HUES6 (cell line): ENCODE results near the gene MATR3.

Experiments used
- H3K27ac ChIP-seq: 2 replicates; pipeline ENCODE4 v1.7.0; 2013; ENCODE audit warnings: low read depth, mild to moderate bottlenecking, low read length, inconsistent platforms
- H3K27me3 ChIP-seq: 2 replicates; pipeline ENCODE4 v1.6.1; 2013; ENCODE audit warnings: low read length; ENCODE audit not compliant: control insufficient read depth, insufficient read depth
- H3K36me3 ChIP-seq: 2 replicates; pipeline ENCODE4 v1.6.1; 2013; ENCODE audit warnings: low read length; ENCODE audit not compliant: control insufficient read depth, insufficient read depth
- H3K4me1 ChIP-seq: 2 replicates; pipeline ENCODE4 v1.6.1; 2013; ENCODE audit warnings: low read length; ENCODE audit not compliant: control insufficient read depth, insufficient read depth
- H3K4me3 ChIP-seq: 2 replicates; pipeline ENCODE4 v1.5.1; 2013; ENCODE audit warnings: low read depth, low read length
- H3K9ac ChIP-seq: one replicate; pipeline ENCODE4 v1.6.1; 2013; ENCODE audit warnings: mild to moderate bottlenecking, low read length
- H3K9me3 ChIP-seq: 2 replicates; pipeline ENCODE4 v1.6.1; 2013; ENCODE audit warnings: low read depth, low read length; ENCODE audit not compliant: control insufficient read depth, insufficient read depth

MATR3 gene

GRCh38 chr5:139358064-139358463 lies 64.5 kb downstream of the MATR3 start:
- no peak overlapping the region for H3K9ac ChIP-seq
- peaks cover 22% of the 10 kb centered on the region for H3K36me3 ChIP-seq
- no peaks in the 10 kb centered on the region for H3K27me3 ChIP-seq
- no peak overlapping the region for H3K4me3 ChIP-seq
- no peaks in the 10 kb centered on the region for H3K4me1 ChIP-seq
- no peak overlapping the region for H3K27ac ChIP-seq
- H3K9me3 ChIP-seq = no peaks in the 10 kb centered on the region

- Histone ChIP-seq H3K4me3 (no peak overlapping the region), H3K27ac (no peak overlapping the region), H3K4me1 (no peaks in the 10 kb centered on the region), H3K27me3 (no peaks in the 10 kb centered on the region), H3K9ac (no peak overlapping the region), H3K36me3 (peaks cover 33% of the 10 kb centered on the region), H3K9me3 (no peaks in the 10 kb centered on the region)
Observed at GRCh38 chr5:139360384-139360783, 66.8 kb downstream of the MATR3 start.

DNA sequence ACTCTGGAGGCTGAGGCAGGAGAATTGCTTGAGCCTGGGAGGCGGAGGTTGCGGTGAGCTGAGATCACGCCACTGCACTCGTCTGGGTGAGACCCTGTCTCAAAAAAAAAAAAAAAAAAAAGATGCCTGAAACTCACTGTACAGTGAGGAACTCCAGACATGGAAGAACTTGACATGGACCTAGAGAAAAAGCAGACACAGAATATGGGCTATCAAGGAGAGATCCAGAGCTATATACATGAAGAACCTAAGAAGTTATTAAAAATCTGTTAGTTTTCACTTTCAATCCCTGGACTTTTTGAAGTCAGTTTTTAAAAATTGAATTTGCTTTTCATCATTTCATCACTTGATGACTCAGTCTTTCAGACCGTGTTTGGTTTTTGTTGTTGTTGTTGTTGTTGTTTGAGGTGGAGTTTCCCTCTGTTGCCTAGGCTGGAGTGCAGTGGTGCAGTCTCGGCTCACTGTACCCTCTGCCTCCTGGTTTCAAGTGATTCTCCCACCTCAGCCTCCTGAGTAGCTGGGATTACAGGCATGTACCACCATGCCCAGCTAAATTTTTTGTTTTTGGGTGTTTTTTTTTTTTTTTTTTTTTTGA lies 68.4 kb downstream of the MATR3 start:
- H3K36me3 ChIP-seq = peaks cover 48% of the 10 kb centered on the region
- H3K9me3 ChIP-seq = no peaks in the 10 kb centered on the region
- H3K27ac ChIP-seq = no peak overlapping the region
- no peaks in the 10 kb centered on the region for H3K27me3 ChIP-seq
- no peak overlapping the region for H3K9ac ChIP-seq
- H3K4me1 ChIP-seq = no peaks in the 10 kb centered on the region
- no peak overlapping the region for H3K4me3 ChIP-seq

GRCh38 chr5:139363937-139364336 lies 70.4 kb downstream of the MATR3 start:
- no peaks in the 10 kb centered on the region for H3K9me3 ChIP-seq
- no peak overlapping the region for H3K4me3 ChIP-seq
- peaks cover 54% of the 10 kb centered on the region for H3K36me3 ChIP-seq
- H3K9ac ChIP-seq = no peak overlapping the region
- H3K27me3 ChIP-seq = no peaks in the 10 kb centered on the region
- no peak overlapping the region for H3K27ac ChIP-seq
- H3K4me1 ChIP-seq = no peaks in the 10 kb centered on the region

- H3K4me3 ChIP-seq = no peak overlapping the region
- no peak overlapping the region for H3K27ac ChIP-seq
- H3K27me3 ChIP-seq = no peaks in the 10 kb centered on the region
- no peak overlapping the region for H3K9ac ChIP-seq
- no peaks in the 10 kb centered on the region for H3K4me1 ChIP-seq
- H3K9me3 ChIP-seq = no peaks in the 10 kb centered on the region
- peaks cover 59% of the 10 kb centered on the region for H3K36me3 ChIP-seq
Observed at GRCh38 chr5:139364466-139364865, 70.9 kb downstream of the MATR3 start.

- Histone ChIP-seq H3K27me3 (no peaks in the 10 kb centered on the region), H3K36me3 (peaks cover 77% of the 10 kb centered on the region), H3K9ac (no peak overlapping the region), H3K4me1 (no peaks in the 10 kb centered on the region), H3K9me3 (no peaks in the 10 kb centered on the region), H3K27ac (no peak overlapping the region), H3K4me3 (no peak overlapping the region)
Observed at GRCh38 chr5:139368613-139369012, 75.1 kb downstream of the MATR3 start.

GRCh38 chr5:139369181-139369580 lies 75.6 kb downstream of the MATR3 start:
- Histone ChIP-seq H3K36me3 (peaks cover 72% of the 10 kb centered on the region), H3K4me1 (no peaks in the 10 kb centered on the region), H3K27me3 (no peaks in the 10 kb centered on the region), H3K9me3 (no peaks in the 10 kb centered on the region), H3K9ac (no peak overlapping the region), H3K27ac (no peak overlapping the region), H3K4me3 (no peak overlapping the region)

- peaks cover 48% of the 10 kb centered on the region for H3K36me3 ChIP-seq
- no peak overlapping the region for H3K9ac ChIP-seq
- no peaks in the 10 kb centered on the region for H3K4me1 ChIP-seq
- H3K27ac ChIP-seq = no peak overlapping the region
- H3K4me3 ChIP-seq = no peak overlapping the region
- no peaks in the 10 kb centered on the region for H3K27me3 ChIP-seq
- H3K9me3 ChIP-seq = no peaks in the 10 kb centered on the region
Observed at GRCh38 chr5:139371482-139372435, 78.2 kb downstream of the MATR3 start.

- Histone ChIP-seq H3K36me3 (peaks cover 21% of the 10 kb centered on the region), H3K27ac (no peak overlapping the region)
Observed at GRCh38 chr5:139374909-139375308, 81.4 kb downstream of the MATR3 start.

GRCh38 chr5:139376364-139376763 lies 82.8 kb downstream of the MATR3 start:
- Histone ChIP-seq H3K4me3 (no peak overlapping the region), H3K4me1 (peaks cover 11% of the 10 kb centered on the region; the same call in 1 of the 2 replicates), H3K36me3 (peaks cover 13% of the 10 kb centered on the region), H3K9ac (no peak overlapping the region), H3K27ac (no peak overlapping the region), H3K27me3 (no peaks in the 10 kb centered on the region), H3K9me3 (no peaks in the 10 kb centered on the region)

More at GRCh38 chr5:139374909-139375308, 81.4 kb downstream of the MATR3 start:
- Histone ChIP-seq H3K4me3 (no peak overlapping the region), H3K9me3 (no peaks in the 10 kb centered on the region), H3K4me1 (peaks cover 11% of the 10 kb centered on the region; the same call in 1 of the 2 replicates), H3K9ac (no peak overlapping the region), H3K27me3 (no peaks in the 10 kb centered on the region)

DNA sequence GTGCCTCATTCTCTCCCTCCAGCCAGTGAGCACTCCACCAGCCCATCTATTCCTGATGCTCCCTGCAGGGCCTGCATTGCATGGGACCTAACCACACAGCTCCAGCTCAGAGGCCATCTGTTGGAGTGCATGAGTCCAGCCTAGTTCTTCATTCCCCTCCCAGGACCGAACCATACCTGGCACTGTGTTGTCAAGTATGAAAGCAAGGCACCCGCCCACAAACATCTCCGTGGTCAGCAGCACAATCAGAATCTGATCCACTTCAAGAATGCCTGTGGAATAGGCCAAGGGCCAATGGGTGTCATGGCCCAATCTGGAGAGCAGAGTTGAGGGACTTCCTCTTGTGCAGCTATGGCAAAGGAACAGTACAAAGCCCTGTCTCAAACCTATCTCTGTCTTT lies 83.7 kb downstream of the MATR3 start:
- H3K4me3 ChIP-seq = no peak overlapping the region
- H3K36me3 ChIP-seq = peaks cover 5% of the 10 kb centered on the region; the same call in 1 of the 2 replicates
- H3K9ac ChIP-seq = no peak overlapping the region
- no peaks in the 10 kb centered on the region for H3K27me3 ChIP-seq
- no peak overlapping the region for H3K27ac ChIP-seq
- peaks cover 11% of the 10 kb centered on the region for H3K4me1 ChIP-seq
- no peaks in the 10 kb centered on the region for H3K9me3 ChIP-seq
